ENCODE results near the gene EPOP.

DNA sequence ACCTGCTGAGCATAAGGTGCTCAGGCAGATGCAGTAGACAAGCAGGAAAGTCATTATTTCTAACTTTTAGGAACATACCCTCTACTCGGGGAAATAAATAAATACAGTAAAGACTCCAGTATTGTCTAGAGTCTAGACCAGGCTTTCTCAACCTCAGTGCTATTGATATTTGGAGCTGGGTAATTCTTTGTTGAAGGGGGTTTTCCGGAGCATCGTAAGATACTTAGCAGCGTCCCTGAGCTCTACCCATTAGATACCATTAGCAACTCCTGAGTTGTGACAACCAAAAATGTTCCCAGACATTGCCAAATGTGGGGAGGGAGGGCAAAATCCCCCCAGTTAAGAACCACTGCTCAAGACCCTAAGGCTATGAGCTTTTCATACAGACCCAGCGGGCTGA is 21.1 kb downstream of the EPOP start:
- TF ChIP-seq, protein P1, sequence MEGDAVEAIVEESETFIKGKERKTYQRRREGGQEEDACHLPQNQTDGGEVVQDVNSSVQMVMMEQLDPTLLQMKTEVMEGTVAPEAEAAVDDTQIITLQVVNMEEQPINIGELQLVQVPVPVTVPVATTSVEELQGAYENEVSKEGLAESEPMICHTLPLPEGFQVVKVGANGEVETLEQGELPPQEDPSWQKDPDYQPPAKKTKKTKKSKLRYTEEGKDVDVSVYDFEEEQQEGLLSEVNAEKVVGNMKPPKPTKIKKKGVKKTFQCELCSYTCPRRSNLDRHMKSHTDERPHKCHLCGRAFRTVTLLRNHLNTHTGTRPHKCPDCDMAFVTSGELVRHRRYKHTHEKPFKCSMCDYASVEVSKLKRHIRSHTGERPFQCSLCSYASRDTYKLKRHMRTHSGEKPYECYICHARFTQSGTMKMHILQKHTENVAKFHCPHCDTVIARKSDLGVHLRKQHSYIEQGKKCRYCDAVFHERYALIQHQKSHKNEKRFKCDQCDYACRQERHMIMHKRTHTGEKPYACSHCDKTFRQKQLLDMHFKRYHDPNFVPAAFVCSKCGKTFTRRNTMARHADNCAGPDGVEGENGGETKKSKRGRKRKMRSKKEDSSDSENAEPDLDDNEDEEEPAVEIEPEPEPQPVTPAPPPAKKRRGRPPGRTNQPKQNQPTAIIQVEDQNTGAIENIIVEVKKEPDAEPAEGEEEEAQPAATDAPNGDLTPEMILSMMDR (IDR thresholded peaks at IDR 0.05; ENCODE audit: poor library complexity), result no peak
- no peak for TF ChIP-seq EZH2 (IDR thresholded peaks at IDR 0.05; ENCODE audit: borderline replicate concordance)
